HL-60 (cell line): Measurements from ENCODE around the gene GLIS1.

Experiments used
- DNase-seq, 2 experiments: peaks; one replicate each; pipeline ENCODE4 v3.0.0-alpha.2; 2010 to 2020; ENCODE audit warnings: low read depth in 1 of 2, low spot score in 1 of 2
- H3K27ac ChIP-seq: fragments of 250-450 bp; sonication (Bioruptor Pico); replicated peaks from 2 replicates; pipeline ENCODE4 v1.5.1; 2020; ENCODE audit warnings: mild to moderate bottlenecking, moderate library complexity
- H3K27me3 ChIP-seq: fragments of 250-450 bp; sonication (Bioruptor Pico); 2 replicates; pipeline ENCODE4 v1.5.1; 2021; ENCODE audit warnings: mild to moderate bottlenecking, moderate library complexity; ENCODE audit not compliant: insufficient read depth, poor library complexity, severe bottlenecking
- H3K4me3 ChIP-seq: replicated peaks from 2 replicates; pipeline ENCODE4 v1.5.1; 2011; ENCODE audit warnings: mild to moderate bottlenecking, control low read depth, low read length; ENCODE audit not compliant: insufficient read depth
- CTCF ChIP-seq: IDR thresholded peaks from one replicate; pipeline ENCODE4 v1.5.1; 2011; ENCODE audit warnings: low read length, control low read depth, inconsistent platforms; ENCODE audit not compliant: insufficient read depth
- GABPA ChIP-seq: IDR thresholded peaks from 2 replicates; pipeline ENCODE4 v1.6.1; 2012; ENCODE audit warnings: low read depth
- POLR2AphosphoS5 ChIP-seq: IDR thresholded peaks from 2 replicates; pipeline ENCODE4 v1.6.1; 2012; ENCODE audit warnings: low read depth
- REST ChIP-seq: IDR thresholded peaks from 2 replicates; pipeline ENCODE4 v1.6.1; 2012; ENCODE audit warnings: low read depth; ENCODE audit not compliant: insufficient replicate concordance
- SPI1 ChIP-seq: IDR thresholded peaks from 2 replicates; pipeline ENCODE4 v1.6.1; 2012; ENCODE audit warnings: low read depth, mild to moderate bottlenecking, borderline replicate concordance

Gene GLIS1

GRCh38 chr1:53591924-53592323, 147.0 kb downstream of the GLIS1 start:
- Histone ChIP-seq H3K27ac (no peak overlapping the region), H3K27me3 (no peaks in the 10 kb centered on the region), H3K4me3 (no peak overlapping the region)
- no peak for TF ChIP-seq CTCF
- no peak for TF ChIP-seq SPI1
- TF ChIP-seq POLR2AphosphoS5, result no peak
- no peak for TF ChIP-seq REST
- TF ChIP-seq GABPA, result no peak
- DNase-seq, result no peak

- Histone ChIP-seq H3K27ac (no peak overlapping the region), H3K4me3 (no peak overlapping the region), H3K27me3 (no peaks in the 10 kb centered on the region)
- TF ChIP-seq REST (no peak), CTCF (no peak), SPI1 (no peak), POLR2AphosphoS5 (no peak), GABPA (no peak)
- DNase-seq, result no peak
Measured at GRCh38 chr1:53590531-53591515, 148.1 kb downstream of the GLIS1 start.

- no peak for DNase-seq
- TF ChIP-seq REST, result no peak
- TF ChIP-seq POLR2AphosphoS5, result no peak
- TF ChIP-seq GABPA, result no peak
- TF ChIP-seq SPI1, result no peak
- TF ChIP-seq CTCF, result no peak
- Histone ChIP-seq H3K27ac (no peak overlapping the region), H3K4me3 (no peak overlapping the region), H3K27me3 (no peaks in the 10 kb centered on the region)
Measured at GRCh38 chr1:53590104-53590503, 148.9 kb downstream of the GLIS1 start.
